NCI-H1092 treated with DMSO at 0.1 percent for 48 hours (cell line): ENCODE results near the gene CDK13.
A peak's percentile ranks its signal among the peaks of the same experiment; 100 is the strongest.

Source experiments
- DNase-seq: peaks from one replicate; lab custom pipeline; 2025; lab: John Stamatoyannopoulos, UW

CDK13 gene

DNA sequence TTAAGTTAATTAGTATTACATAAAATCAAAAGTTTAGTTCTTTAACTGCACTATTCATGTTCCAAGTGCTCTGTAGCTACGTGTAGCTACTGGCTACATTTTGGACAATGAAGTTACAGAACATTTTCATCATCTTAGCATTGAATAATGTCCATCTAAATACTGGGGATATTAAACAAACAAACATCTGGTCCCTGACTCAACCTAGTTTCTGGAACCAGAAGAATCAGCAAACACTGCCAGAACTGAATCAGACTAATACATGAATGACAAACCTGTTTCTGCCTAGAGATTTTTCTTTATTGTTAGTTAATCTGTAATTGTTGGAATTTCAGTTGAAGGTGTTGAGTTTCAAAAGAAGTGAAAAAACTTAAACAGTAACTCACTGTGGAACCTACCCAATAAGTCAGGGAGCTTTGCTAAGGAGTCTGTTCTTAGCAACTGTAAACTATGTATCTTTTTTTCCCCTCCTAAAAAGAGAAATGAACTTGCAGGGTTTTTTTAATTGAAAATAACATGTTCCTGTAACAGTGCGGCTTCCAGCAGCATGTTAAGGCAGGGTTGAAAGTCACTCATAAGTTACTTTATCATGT, 58.3 kb downstream of the CDK13 start:
- DNase-seq = no peak

DNA sequence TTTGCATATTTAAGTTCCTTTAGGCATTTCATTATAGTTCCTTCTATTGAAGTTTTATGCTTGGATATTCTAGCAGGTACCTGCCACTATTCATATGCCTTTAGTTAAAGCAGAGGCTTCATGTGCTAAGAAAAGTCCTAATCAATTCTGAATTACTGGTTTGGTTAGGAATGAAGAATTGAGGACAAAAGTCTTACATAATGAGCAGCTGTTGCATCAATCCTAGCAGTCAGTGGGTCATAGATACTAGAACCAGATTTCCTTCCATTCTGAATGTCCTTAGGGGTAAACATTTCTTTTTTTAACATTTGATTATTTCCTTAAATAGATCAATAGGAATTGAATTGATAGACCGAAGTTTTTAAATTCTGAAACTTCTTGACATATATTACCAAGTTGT, 59.2 kb downstream of the CDK13 start:
- DNase-seq = no peak

DNA sequence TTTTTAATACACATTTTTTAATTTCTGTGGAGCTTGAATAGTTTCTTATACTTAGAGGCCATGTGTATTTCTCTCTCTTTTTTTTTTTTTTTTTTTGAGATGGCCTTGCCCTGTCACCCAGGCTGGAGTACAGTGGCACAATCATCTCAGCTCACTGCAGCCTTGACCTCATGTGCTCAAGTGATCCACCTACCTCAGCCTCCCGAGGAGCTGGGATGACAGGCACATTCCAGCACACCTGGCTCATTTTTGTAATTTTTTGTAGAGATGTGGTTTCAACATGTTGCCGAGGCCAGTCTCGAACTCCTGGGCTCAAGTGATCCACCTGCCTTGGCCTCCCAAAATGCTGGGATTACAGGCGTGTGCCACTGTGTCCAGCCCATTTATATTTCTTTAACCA, 64.3 kb downstream of the CDK13 start:
- no peak for DNase-seq

DNA sequence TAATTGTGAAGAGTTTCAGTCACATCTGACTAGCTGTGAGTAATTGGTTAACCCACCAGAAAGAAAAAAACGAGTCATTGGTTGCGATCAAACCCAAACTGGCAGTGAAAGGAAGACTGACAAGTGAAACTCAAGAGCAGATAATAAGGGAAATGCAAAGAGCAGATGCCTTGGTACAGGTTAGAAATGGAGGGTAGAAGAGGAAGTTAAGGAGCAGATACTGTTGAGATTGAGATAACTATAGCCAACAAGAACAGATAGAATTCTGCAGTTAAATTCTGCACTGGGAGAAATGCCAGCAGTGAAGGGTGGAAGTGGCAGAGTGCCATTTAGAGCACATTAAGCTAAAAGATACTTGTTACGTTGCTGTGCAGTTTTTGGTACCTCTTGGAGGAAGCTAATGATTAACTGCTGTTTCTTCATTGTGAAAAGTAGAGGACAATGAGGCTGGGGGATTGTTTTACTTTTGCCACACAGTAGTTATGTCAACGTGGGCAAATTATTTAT, 65.8 kb downstream of the CDK13 start:
- peak; percentile 67 for DNase-seq

DNA sequence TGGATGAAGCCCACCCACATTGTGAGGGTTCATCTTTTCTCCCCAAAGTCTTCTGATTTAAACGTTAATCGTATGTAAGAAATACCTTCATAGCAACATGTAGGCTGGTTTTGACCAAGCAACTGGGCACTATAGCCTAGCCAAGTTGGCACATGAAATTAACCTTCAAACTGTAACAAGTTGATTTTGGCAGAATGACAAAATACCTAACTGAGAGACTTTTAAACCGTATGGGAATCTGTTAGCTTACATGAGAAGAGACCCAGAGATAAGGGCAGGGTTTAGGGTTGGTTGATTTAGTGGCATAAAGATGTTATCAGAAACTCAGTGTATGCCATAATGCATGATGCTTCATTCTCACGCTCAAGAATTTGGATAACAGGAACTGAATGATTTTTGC, 69.5 kb downstream of the CDK13 start:
- DNase-seq = no peak

DNA sequence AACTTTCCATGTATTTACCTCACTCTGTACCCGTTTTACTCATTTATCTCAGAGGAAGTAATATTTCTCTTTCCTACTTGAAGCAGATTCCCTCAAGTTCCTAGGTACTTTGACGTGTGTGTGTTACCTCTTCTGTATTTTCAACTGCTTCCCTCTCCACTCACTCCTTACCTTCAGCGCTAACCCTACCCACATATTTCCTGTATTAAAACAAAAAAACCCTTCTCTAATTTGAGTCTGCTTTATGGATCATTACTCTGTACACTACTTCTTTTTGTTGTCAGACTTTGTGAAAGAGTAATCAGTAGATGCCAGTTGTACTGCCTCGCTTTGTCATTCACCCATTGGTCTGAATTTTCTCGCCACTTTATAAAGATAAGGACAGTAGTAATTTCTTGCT, 74.0 kb downstream of the CDK13 start:
- no peak for DNase-seq

DNA sequence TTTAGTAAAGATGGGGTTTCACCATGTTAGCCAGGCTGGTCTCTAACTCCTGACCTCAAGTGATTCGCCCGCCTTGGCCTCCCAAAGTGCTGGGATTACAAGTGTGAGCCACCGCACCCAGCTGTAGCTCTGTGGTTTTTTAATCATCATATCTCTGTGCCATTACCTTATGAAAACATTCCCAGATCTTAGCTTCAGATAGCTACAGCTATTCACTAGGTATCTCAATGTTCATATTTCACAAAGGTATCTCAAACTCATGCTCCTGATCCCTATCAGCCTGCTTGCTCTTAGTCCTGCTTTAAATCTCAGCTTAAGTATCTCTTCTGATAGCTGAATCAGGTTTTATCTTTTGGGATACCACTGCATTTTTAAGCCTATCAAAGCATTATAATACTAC, 74.8 kb downstream of the CDK13 start:
- no peak for DNase-seq

DNA sequence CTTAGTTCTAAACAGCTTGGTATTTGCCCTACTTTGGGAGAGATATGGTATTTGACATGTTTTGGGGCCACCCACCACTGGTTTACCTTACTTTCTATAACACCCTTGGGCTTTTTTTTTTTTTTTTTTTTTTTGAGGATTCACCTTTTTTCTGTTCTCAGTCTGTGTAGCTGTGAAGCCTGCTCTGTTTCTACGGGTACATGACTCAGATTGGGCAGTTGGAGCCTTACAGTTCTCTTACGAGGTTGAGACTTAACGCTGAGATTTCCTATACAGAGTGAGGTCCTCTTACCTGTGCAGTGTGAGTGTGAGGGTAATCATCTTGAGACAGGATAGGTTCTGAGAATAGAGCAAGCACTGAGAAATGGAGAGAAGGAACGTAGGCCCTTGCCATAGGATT, 77.5 kb downstream of the CDK13 start:
- DNase-seq = no peak

DNA sequence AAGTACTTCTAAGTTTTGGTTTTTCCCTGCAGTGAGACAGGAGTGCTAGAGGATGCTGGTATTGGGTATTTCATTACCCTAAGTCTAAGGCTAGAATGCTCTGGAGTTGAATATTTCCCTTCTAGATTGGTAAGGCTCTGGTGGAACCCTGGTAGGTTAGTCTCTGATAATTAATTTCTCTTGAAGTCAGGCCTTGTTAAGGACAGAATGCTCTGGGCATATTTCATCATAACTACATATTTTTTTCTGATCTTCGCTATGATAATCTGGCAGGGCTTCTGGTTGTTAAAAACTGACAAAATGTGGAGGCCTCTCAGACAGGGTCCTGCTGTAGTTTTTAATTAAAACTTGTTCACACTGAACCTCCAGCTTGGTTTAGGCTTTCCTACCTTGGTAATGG, 83.8 kb downstream of the CDK13 start:
- DNase-seq = no peak

DNA sequence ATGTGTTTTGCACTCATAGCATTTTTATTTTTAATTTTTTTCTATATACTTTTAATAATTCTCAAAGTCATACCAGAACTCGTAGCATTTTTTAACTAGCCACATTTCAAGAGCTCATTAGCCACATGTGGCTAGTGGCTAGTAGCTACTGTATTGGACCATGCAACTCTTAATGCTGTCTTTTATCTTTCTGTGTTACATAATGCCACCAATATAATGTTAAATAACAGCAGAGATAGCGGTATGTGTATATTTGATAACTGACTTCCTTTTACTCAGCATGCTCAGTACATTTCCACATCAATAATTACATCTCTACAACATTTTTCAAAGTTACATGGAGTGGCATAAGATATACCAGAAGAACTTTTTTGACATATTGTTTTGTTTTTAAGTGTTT, 91.4 kb downstream of the CDK13 start:
- no peak for DNase-seq

DNA sequence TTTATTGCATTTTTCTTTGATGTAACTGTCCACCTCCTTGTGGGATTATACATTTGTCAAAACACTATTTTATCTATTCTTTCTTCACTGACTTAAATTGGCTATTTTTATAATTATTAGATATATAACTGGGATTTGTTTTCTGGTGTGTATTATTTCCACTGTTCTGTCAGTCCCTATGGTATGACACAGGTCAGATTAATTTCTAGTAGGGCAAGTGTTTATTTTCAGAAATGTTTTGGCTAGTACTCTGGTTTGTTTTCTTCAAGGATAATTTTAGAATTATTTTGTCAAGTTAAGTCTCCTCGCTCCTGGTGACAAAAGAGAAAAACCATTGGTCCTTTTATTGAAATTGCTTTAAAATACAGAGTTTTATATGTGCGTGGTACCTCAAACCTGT, 93.1 kb downstream of the CDK13 start:
- DNase-seq = no peak

DNA sequence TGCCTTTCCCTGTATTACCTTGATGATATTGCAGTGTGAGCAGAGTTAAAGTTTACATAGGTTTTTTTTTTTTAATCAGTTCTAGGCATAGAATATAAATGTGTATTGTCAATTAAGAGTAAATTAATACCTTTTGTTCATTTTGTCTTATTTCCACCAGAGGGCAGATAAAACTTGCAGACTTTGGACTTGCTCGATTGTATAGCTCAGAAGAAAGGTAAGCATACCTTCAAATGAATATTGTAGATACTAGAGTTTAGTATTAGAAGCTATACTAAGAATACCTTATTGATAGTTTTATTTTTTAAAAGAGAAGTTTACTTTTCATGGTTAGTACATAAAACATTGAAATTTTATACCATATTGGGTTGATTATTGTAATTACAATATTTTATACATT, 97.6 kb downstream of the CDK13 start:
- no peak for DNase-seq

DNA sequence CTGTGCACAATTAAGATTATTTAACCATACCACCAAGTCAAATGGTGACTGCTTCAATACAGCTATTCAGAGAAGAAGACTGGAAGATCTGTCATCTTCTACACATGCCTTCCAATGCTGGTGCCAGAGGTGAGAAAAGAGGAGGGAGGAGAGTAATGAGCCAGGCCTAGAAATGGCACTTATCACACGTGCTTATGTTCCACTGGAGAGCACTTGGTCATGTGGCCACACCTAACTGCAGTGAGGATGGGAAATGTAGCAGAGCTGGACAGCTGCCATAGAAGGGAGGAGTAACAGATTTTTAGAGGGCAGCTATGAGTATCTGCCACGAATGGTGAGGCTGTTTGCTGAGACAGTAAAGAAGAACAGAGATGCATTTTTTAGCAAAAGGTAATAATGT, 107.2 kb downstream of the CDK13 start:
- peak; percentile 77 for DNase-seq

DNA sequence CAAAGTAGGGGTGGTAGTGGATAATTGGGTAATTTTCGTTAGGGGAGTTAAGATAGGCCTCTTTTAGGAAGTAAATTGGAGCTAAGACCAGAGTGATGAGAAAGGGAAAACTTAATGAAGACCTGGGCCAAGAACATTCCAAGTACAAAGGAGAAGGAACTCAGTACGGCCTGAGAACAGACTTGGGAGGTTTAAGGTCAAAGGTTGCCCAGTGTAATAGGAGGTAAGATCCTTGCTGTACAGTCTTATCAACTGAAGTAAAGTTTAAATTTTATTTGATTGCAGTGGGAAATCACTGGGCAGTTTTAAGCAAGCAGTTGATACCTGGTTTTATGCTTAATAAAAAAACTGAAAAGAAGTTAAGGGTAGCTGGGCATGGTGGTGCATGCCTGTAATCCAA, 108.0 kb downstream of the CDK13 start:
- no peak for DNase-seq

DNA sequence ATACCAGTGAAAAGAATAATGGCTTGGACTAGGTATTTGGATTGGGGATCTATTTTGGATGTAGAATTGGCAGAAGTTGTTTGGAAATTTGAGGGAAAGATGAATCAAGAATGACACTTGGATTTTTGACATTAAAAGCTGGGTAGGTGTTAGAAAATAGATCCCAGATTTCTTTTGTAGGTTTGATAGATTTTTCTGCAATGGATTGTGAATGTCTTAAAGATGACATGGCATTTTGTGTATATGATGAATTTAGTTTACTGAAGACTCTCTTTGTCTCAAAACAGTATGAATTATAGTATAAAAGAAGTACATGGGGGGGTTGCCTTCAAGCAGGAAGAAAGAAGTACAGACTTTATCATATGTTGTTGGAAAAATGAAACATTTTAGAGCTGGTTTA, 108.6 kb downstream of the CDK13 start:
- no peak for DNase-seq

DNA sequence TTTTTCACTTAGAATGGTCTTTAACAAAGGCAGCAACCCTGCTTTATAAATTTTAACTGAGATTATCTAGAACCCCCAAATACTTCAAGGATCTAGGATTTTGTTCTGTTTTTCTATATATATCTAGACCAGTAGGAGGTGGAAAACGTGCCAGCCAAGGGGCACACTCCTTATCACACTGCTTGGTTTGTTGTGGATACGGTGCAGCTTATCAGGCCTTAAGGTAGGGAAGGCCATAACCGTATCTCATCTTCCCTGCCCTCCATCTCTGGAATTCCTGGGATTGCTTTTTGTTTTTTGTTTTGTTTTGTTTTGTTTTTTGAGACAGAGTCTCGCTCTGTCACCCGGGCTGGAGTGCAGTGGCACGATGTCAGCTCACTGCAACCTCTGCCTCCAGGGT, 109.0 kb downstream of the CDK13 start:
- DNase-seq = no peak

DNA sequence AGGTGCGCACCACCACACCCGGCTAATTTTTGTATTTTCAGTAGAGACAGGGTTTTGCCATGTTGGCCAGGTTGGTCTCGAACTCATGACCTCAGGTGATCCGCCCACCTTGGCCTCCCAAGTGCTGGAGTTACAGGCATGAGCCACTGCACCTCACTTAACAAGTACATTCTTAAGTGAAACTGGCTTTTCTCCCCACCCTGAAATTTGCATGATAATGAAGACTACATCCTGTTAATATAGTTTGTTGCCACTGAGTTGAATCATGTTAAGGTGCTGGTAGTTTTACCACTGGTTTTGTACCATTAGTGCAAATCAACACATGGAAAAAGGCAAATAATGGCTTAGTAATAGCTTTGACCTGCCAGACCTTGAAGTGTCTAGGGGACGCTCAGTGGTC, 122.2 kb downstream of the CDK13 start:
- DNase-seq = no peak

DNA sequence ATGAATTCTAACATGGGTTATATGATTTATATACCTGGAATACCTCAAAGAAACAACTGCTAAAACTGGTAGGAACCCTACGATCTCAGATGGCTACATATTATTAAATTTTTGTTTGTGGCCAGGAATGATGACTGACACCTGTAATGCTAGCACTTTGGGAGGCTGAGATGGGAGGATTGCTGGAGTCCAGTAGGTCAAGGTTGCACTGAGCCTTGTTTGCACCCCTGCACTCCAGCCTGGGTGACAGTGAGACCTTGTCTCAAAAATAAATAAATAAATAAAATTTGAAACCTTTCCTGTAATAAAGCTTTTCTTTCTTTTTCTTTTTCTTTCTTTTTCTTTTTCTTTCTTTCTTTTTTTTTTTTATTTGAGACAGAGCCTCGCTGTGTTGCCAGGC, 123.2 kb downstream of the CDK13 start:
- no peak for DNase-seq

DNA sequence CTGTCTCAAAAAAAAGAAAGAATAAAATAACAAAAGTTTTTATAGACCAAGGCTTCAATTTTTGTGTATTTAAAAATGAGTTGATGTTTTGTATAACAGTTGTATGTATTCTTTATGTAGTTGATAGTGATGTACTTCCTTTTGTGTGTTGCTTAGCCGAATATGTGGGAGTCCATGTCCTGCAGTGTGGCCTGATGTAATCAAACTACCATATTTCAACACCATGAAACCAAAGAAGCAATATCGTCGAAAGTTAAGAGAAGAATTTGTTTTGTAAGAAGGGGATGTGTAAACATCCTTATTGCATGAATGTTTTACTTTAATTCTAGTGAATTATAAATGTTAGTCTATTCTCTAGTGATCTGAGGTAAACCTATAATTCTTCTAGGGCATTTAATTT, 127.8 kb downstream of the CDK13 start:
- no peak for DNase-seq

DNA sequence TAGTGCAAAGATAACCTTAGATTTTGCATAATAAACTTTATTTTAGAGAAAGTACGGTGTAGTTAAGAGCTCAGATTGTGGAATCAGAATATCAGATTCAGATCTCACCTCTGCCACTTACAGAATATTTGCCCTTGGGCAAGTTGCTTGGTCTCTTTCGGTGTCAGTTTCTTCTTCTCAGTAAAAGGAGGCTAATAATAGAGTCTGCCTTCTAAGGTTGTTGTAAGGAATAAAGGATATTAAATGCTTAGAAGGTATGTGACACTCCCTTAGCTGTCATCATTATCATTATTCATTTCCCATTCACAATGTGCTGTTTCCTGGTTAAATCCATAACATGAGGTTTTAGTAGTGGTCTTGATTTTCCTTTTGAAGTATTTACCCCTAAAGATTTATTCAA, 142.1 kb downstream of the CDK13 start:
- no peak for DNase-seq

DNA sequence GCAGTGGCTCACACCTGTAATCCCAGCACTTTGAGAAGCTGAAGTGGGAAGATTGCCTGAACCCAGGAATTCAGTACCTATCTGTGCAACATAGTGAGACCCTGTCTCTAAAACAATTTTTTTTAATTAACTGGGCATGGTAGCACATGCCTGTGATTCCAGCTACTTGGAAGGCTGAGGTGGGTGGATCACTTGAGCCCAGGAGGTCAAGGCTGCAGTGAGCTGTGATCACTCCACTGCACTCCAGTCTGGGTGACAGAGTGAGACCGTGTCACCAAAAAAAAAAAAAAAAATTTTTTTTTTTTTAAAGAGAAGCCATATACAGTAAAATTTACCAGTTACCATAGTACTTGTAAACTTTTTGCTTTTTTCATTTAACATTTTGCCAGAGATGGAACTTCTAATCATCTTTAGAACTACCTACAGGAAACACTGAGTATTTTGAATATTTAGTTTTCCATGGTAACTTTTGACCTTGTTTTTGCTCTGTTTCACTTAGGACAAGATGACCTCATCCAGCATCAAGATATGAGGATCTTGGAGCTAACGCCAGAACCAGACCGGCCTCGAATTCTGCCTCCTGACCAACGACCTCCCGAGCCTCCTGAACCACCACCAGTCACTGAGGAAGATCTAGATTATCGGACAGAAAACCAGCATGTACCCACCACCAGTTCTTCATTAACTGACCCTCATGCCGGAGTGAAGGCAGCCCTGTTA, 143.7 kb downstream of the CDK13 start:
- no peak for DNase-seq

DNA sequence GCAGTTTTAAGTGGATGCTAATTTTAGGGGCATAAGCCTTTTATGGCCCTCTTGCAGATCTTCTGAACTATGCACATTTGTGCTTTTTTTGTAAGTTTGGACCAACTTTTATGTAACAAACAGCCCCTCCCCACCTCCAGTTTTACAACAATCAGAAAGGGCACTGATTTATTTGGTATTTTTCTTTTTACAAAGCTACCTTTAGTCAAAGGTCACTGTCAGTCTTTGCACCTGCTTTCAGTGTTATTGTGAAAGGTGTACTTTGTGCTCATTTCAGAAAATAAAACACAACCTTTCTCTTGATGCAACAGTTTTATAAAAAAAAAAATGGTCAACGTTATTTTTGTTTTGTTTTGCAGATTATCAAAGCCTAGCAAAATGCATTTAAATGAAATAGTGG, 145.2 kb downstream of the CDK13 start:
- no peak for DNase-seq

DNA sequence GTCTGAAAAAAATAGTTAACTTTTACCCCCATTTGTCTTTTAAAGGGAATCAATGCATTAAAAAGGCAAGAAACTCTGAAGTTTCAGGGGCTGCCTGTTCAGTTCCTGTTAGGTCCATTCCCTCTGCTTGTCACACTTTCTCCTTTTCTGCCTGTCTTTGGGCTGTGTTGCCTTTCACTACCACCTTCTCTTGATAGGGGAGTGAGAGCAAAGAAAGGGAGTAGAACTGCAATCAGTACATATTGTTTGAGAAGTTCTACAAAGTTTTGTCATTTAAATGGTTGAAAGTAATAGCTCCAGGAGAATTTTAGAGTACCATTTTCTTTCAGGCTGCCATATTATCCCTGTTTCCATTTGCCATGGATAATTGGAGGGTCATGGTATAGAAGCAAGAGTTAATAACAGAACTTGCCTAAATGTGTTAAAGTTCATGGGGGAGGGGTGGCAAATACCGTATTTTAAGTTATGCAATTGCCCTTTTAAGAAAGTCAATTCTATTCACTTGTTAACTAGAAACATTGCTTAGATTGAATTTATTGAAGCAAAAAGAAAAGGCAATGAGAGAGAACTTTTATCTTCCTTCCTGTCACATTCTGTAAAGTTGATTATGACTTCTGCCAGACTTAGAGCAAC, 145.8 kb downstream of the CDK13 start:
- no peak for DNase-seq

DNA sequence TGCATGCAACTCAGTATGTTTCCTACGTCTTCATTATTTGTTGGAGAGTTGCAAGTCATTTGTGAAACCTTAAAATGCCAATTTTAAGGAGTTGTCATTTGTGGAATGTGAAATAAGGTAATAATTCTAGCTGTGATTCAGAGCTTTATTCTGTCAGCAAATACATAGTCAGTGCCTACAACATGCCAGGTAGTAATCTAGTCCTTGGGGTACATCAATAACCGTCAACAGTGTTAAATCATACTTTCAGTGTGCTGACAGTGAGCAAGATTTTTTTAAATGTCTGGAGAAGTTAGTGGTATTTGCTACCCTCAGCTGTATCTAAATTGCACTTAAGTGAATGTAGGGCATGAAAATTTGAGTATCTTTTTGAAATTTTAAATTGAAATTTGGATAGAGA, 147.7 kb downstream of the CDK13 start:
- no peak for DNase-seq
